H1 (cell line): ENCODE results near the gene GGA2. TPM values are rescaled to one million over a fixed set of nuclear protein-coding genes. Genes with fewer than 3 reads are reported as not detected.

Experiments
- CTCF ChIA-PET: fragments of 300-600 bp; sonication (Branson Sonifier 250); formaldehyde crosslinking; loops from one replicate; lab custom pipeline; 2021; ENCODE audit not compliant: partially characterized antibody; lab: Charles Lee
- POLR2A ChIA-PET: fragments of 300-600 bp; sonication (Branson Sonifier 250); formaldehyde crosslinking; loops from one replicate; lab custom pipeline; 2021; ENCODE audit warnings: inconsistent platforms; ENCODE audit not compliant: partially characterized antibody; lab: Charles Lee
- DNase-seq, 2 experiments: peaks; one replicate each; pipeline versions ENCODE4 v3.0.0 to v3.0.0-alpha.2; 2010 to 2022; ENCODE audit warnings: low spot score in 2 of 2, low read depth in 1 of 2, mixed read lengths in 1 of 2
- FAIRE-seq: peaks from 2 replicates; lab custom pipeline; 2011; peaks lifted over from hg19 to GRCh38; lab: Jason Lieb, UNC
- H2AFZ ChIP-seq: 2 replicates; pipeline ENCODE4 v1.8.1; 2012; ENCODE audit warnings: low read length, inconsistent platforms
- H2AK5ac ChIP-seq: 2 replicates; pipeline ENCODE4 v1.6.1; 2013; ENCODE audit warnings: low read depth, low read length
- H2BK120ac ChIP-seq: replicated peaks from 2 replicates; pipeline ENCODE3; 2013; ENCODE audit warnings: low read depth, low read length, inconsistent platforms
- H2BK12ac ChIP-seq: 2 replicates; pipeline ENCODE4 v1.6.1; 2013; ENCODE audit warnings: low read depth, low read length
- H2BK15ac ChIP-seq: 2 replicates; pipeline ENCODE4 v1.6.1; 2013; ENCODE audit warnings: low read length
- H2BK20ac ChIP-seq: 2 replicates; pipeline ENCODE4 v1.6.1; 2013; ENCODE audit warnings: low read length
- H2BK5ac ChIP-seq: 2 replicates; pipeline ENCODE4 v1.6.1; 2013; ENCODE audit warnings: low read depth, low read length
- H3K14ac ChIP-seq: 2 replicates; pipeline ENCODE4 v1.6.1; 2013; ENCODE audit warnings: inconsistent platforms; ENCODE audit not compliant: insufficient read length
- H3K18ac ChIP-seq: 2 replicates; pipeline ENCODE4 v1.6.1; 2013; ENCODE audit warnings: low read length; ENCODE audit errors: extremely low read depth
- H3K23ac ChIP-seq: 2 replicates; pipeline ENCODE4 v1.6.1; 2013; ENCODE audit warnings: inconsistent platforms; ENCODE audit not compliant: insufficient read length
- H3K23me2 ChIP-seq: 2 replicates; pipeline ENCODE4 v1.6.1; 2013; ENCODE audit warnings: low read depth, low read length
- H3K27ac ChIP-seq: 2 replicates; pipeline ENCODE4 v1.6.1; 2011; ENCODE audit warnings: low read depth, low read length, inconsistent platforms
- H3K27me3 ChIP-seq, 4 experiments: replicated peaks in 1 of 4; 1 replicate in 1 of 4; 2 replicates in 3 of 4; pipeline versions ENCODE4 v1.6.1 to v1.8.1; 2011 to 2013; ENCODE audit warnings: low read length in 3 of 4, mild to moderate bottlenecking in 3 of 4, inconsistent platforms in 2 of 4, mixed read lengths in 2 of 4, moderate library complexity in 1 of 4; ENCODE audit not compliant: control insufficient read depth in 3 of 4, insufficient read depth in 3 of 4; ENCODE audit errors: extremely low read depth in 1 of 4
- H3K36me3 ChIP-seq, 4 experiments: 2 replicates each; pipeline versions ENCODE4 v1.6.1 to v1.8.1; 2011 to 2013; ENCODE audit warnings: mild to moderate bottlenecking in 4 of 4, low read length in 3 of 4, moderate library complexity in 2 of 4, control low read depth in 1 of 4, inconsistent platforms in 1 of 4; ENCODE audit not compliant: insufficient read depth in 4 of 4, control insufficient read depth in 2 of 4
- H3K4ac ChIP-seq: replicated peaks from 2 replicates; pipeline ENCODE3; 2013; ENCODE audit warnings: low read length, low read depth, mixed read lengths, inconsistent platforms; ENCODE audit not compliant: insufficient read length
- H3K4me1 ChIP-seq, 4 experiments: replicated peaks in 1 of 4; 1 replicate in 1 of 4; 2 replicates in 3 of 4; pipeline versions ENCODE4 v1.6.1 to v1.8.1; 2011 to 2013; ENCODE audit warnings: low read length in 3 of 4, inconsistent platforms in 2 of 4, mixed read lengths in 1 of 4; ENCODE audit not compliant: insufficient read depth in 4 of 4, control insufficient read depth in 3 of 4
- H3K4me2 ChIP-seq, 2 experiments: 2 replicates each; pipeline versions ENCODE4 v1.6.1 to v1.8.1; 2011 to 2013; ENCODE audit warnings: low read depth in 2 of 2, low read length in 2 of 2, control low read depth in 1 of 2, inconsistent platforms in 1 of 2, mild to moderate bottlenecking in 1 of 2; ENCODE audit not compliant: insufficient read depth in 1 of 2
- H3K4me3 ChIP-seq, 4 experiments: fragments of 200-600, 300-600 bp in 1 of 4; sonication (generic), shearing (Covaris generic), sonication (Bioruptor Twin) in 1 of 4; 2 replicates each; pipeline versions ENCODE4 v1.5.1 to v1.8.1; 2011 to 2016; ENCODE audit warnings: low read length in 4 of 4, low read depth in 3 of 4, control low read depth in 2 of 4, inconsistent platforms in 2 of 4, mild to moderate bottlenecking in 2 of 4, mixed read lengths in 1 of 4, moderate library complexity in 1 of 4; ENCODE audit not compliant: insufficient read depth in 2 of 4; ENCODE audit errors: extremely low read depth in 1 of 4
- H3K56ac ChIP-seq: replicated peaks from 2 replicates; pipeline ENCODE3; 2013; ENCODE audit warnings: low read depth, mild to moderate bottlenecking, mixed read lengths, low read length, inconsistent platforms; ENCODE audit not compliant: insufficient read length
- H3K79me1 ChIP-seq: 2 replicates; pipeline ENCODE4 v1.6.1; 2013; ENCODE audit warnings: low read depth, low read length, control low read depth
- H3K79me2 ChIP-seq, 2 experiments: 2 replicates each; pipeline versions ENCODE4 v1.6.1 to v1.8.1; 2012 to 2013; ENCODE audit warnings: low read length in 2 of 2, mild to moderate bottlenecking in 2 of 2, inconsistent platforms in 1 of 2; ENCODE audit not compliant: insufficient read depth in 2 of 2, control insufficient read depth in 1 of 2
- H3K9ac ChIP-seq, 4 experiments: replicated peaks in 1 of 4; 1 replicate in 1 of 4; 2 replicates in 3 of 4; pipeline versions ENCODE4 v1.6.1 to v1.8.1; 2011 to 2013; ENCODE audit warnings: low read depth in 3 of 4, low read length in 3 of 4, control low read depth in 2 of 4, mild to moderate bottlenecking in 2 of 4, moderate library complexity in 2 of 4, inconsistent platforms in 1 of 4; ENCODE audit errors: extremely low read depth in 1 of 4
- H3K9me3 ChIP-seq, 2 experiments: 2 replicates each; pipeline versions ENCODE4 v1.6.1 to v1.8.1; 2012 to 2013; ENCODE audit warnings: mild to moderate bottlenecking in 2 of 2, moderate library complexity in 2 of 2, control low read depth in 1 of 2, inconsistent platforms in 1 of 2, low read depth in 1 of 2, low read length in 1 of 2, mixed read lengths in 1 of 2; ENCODE audit not compliant: insufficient read depth in 2 of 2
- H4K20me1 ChIP-seq, 2 experiments: replicated peaks in 1 of 2; 2 replicates each; pipeline versions ENCODE3 to v1.8.1; 2011 to 2013; ENCODE audit warnings: inconsistent platforms in 2 of 2, low read length in 2 of 2, mild to moderate bottlenecking in 1 of 2; ENCODE audit not compliant: insufficient read depth in 2 of 2, control insufficient read depth in 1 of 2
- H4K5ac ChIP-seq: 2 replicates; pipeline ENCODE4 v1.6.1; 2013; ENCODE audit warnings: low read length, low read depth, mixed read lengths, inconsistent platforms; ENCODE audit not compliant: insufficient read length
- H4K8ac ChIP-seq: 2 replicates; pipeline ENCODE4 v1.8.0; 2013; ENCODE audit warnings: mild to moderate bottlenecking, moderate library complexity, low read length, inconsistent platforms; ENCODE audit not compliant: insufficient read depth; ENCODE audit errors: extremely low read depth
- H4K91ac ChIP-seq: replicated peaks from 2 replicates; pipeline ENCODE3; 2013; ENCODE audit warnings: low read length, mixed read lengths, inconsistent platforms; ENCODE audit not compliant: insufficient read length
- ATF3 ChIP-seq: IDR thresholded peaks from 2 replicates; pipeline ENCODE4 v1.6.1; 2011; ENCODE audit warnings: low read depth, mild to moderate bottlenecking, low read length; ENCODE audit not compliant: insufficient read depth
- CTBP2 ChIP-seq: IDR thresholded peaks from 2 replicates; pipeline ENCODE4 v1.7.0; 2011; ENCODE audit warnings: borderline replicate concordance, mild to moderate bottlenecking, moderate library complexity, mixed read lengths, low read length; ENCODE audit not compliant: insufficient read depth, insufficient read length
- EZH2 ChIP-seq: fragments of 200-600 bp; sonication (generic); IDR thresholded peaks from 2 replicates; pipeline ENCODE4 v1.7.1; 2012; ENCODE audit warnings: low read depth, mild to moderate bottlenecking, moderate library complexity, low read length, inconsistent platforms; ENCODE audit not compliant: severe bottlenecking
- HDAC2 ChIP-seq, 2 experiments: fragments of 300-600 bp in 1 of 2; sonication (generic) in 1 of 2; IDR thresholded peaks; 2 replicates each; pipeline ENCODE4 v1.6.1; 2011 to 2012; ENCODE audit warnings: low read depth in 2 of 2, low read length in 2 of 2, mild to moderate bottlenecking in 2 of 2, moderate library complexity in 2 of 2, borderline replicate concordance in 1 of 2, inconsistent platforms in 1 of 2
- JUN ChIP-seq: IDR thresholded peaks from 2 replicates; pipeline ENCODE4 v1.6.1; 2011; ENCODE audit warnings: low read depth, mild to moderate bottlenecking, improper control_type of control experiment, low read length
- SIN3A ChIP-seq, 2 experiments: IDR thresholded peaks in 1 of 2; conservative IDR thresholded peaks in 1 of 2; 2 replicates each; pipeline ENCODE4 v1.6.1; 2011 to 2012; ENCODE audit warnings: low read length in 2 of 2, improper control_type of control experiment in 1 of 2, low read depth in 1 of 2, mild to moderate bottlenecking in 1 of 2
- SP4 ChIP-seq: IDR thresholded peaks from 2 replicates; pipeline ENCODE4 v1.6.1; 2012; ENCODE audit warnings: low read length, inconsistent platforms
- TEAD4 ChIP-seq: IDR thresholded peaks from 2 replicates; pipeline ENCODE4 v1.6.1; 2012; ENCODE audit warnings: low read depth, low read length, inconsistent platforms, mixed read lengths
- ZNF274 ChIP-seq: IDR thresholded peaks from 2 replicates; pipeline ENCODE4 v1.7.0; 2012; ENCODE audit warnings: low read length, borderline replicate concordance; ENCODE audit errors: extremely low read depth
- WGBS, 2 experiments: shearing (Covaris generic) in 1 of 2; methylation state at CpG; one replicate each; pipeline versions ENCODE4 v1.1.6 to v1.1.7; 2013 to 2015; ENCODE audit warnings: low lambda C conversion rate in 2 of 2, mixed read lengths in 2 of 2, inconsistent platforms in 1 of 2, low coverage in 1 of 2, missing lambda C conversion rate in 1 of 2; ENCODE audit not compliant: insufficient replicate concordance in 2 of 2, insufficient coverage in 1 of 2, insufficient read length in 1 of 2; ENCODE audit errors: extremely low coverage in 1 of 2, missing lambda C conversion rate in 1 of 2; 5-methylcytosine and 5-hydroxymethylcytosine counted together
- polyA plus RNA-seq, 7 experiments: library from polyadenylated mRNA; depleted of rRNA in 3 of 7; stranded (reverse) in 5 of 7; unstranded in 2 of 7; fragments of >200 nt in 5 of 7; fragments of 200-250 nt in 2 of 7; gene quantifications; 1 replicate in 5 of 7; 2 replicates in 1 of 7; 4 replicates in 1 of 7; pipeline versions ENCODE4 v1.2.1 to v1.2.3, GENCODE V29; 2011 to 2013; ENCODE audit warnings: missing spikeins in 2 of 7, mixed read lengths in 2 of 7
- total RNA-seq: library from RNA; stranded (reverse); fragmentation: NEBNext Ultra II Directional; extraction: Animal tissue kit (Norgen Biotek cat#: 25700); gene quantifications from 2 replicates; pipeline ENCODE4 v1.2.1, GENCODE V29; 2021

The GGA2 gene
- total and polyA plus RNA-seq, 2 of the 8 experiments (the other 6 are each of a cell fraction or from before 2014, with no cell fraction given) = 65.8 to 114 TPM

- H3K23ac ChIP-seq = no peak overlapping the region
- H2AFZ ChIP-seq = no peak overlapping the region
- no peak for DNase-seq
- no peak overlapping the region for H2AK5ac ChIP-seq
- no peak overlapping the region for H4K8ac ChIP-seq
- H3K27me3 ChIP-seq = no peaks in the 10 kb centered on the region
- ChIA-PET POLR2A (interaction anchor here (0.7 to 1.6 kb wide), 2 partner anchors 24 to 77 kb away, joined by 3 to 4 read pairs; no protein-coding TSS in a partner anchor), CTCF (interaction anchor here (0.8 kb wide), 1 partner anchor 22 kb away, joined by 3 read pairs; no protein-coding TSS in a partner anchor)
- H2BK12ac ChIP-seq = no peak overlapping the region
- H2BK20ac ChIP-seq = no peak overlapping the region
- no peak overlapping the region for H3K18ac ChIP-seq
- H3K4ac ChIP-seq = no peak overlapping the region
- H3K9me3 ChIP-seq = no peaks in the 10 kb centered on the region
- H3K79me2 ChIP-seq = no peaks in the 10 kb centered on the region
- H3K9ac ChIP-seq = no peak overlapping the region
- no peak overlapping the region for H3K4me2 ChIP-seq
- no peak overlapping the region for H3K27ac ChIP-seq
- no peaks in the 10 kb centered on the region for H3K4me1 ChIP-seq
- 88% methylated on average over 2 of the region's 2 CpGs; no CpG with 5 or more reads in 1 of the 2 experiments for whole genome bisulfite sequencing, 2 experiments
- no peak overlapping the region for H2BK15ac ChIP-seq
- peaks cover 10 to 11% of the 10 kb centered on the region in 2 experiments for H4K20me1 ChIP-seq
- no peak overlapping the region for H4K91ac ChIP-seq
- no peak overlapping the region for H2BK5ac ChIP-seq
- H2BK120ac ChIP-seq = no peak overlapping the region
- no peak overlapping the region for H3K4me3 ChIP-seq
- no peak overlapping the region for H3K14ac ChIP-seq
- FAIRE-seq = no peak
- H4K5ac ChIP-seq = no peak overlapping the region
- no peaks in the 10 kb centered on the region for H3K23me2 ChIP-seq
- H3K36me3 ChIP-seq = peaks cover 57 to 93% (median 84%) of the 10 kb centered on the region in 4 experiments
- no peak overlapping the region for H3K56ac ChIP-seq
- H3K79me1 ChIP-seq = peaks cover 2% of the 10 kb centered on the region; the same call in 1 of the 2 replicates
- TF ChIP-seq HDAC2 (IDR thresholded peaks at IDR 0.05; ENCODE audit: borderline replicate concordance in 1 of 2, low read depth in 2 of 2, low read length in 2 of 2) (no peak), CTBP2 (no peak), TEAD4 (no peak), SP4 (no peak), EZH2 (no peak), ZNF274 (no peak), JUN (no peak), SIN3A (conservative IDR thresholded peaks at IDR 0.05 in 1 of 2, IDR thresholded peaks at IDR 0.05 in 1 of 2; ENCODE audit: low read depth in 1 of 2, low read length in 2 of 2) (no peak), ATF3 (no peak)
Measured at GRCh38 chr16:23485257-23485614, 25.1 kb downstream of the GGA2 start.
